Measurements from ENCODE around the gene CISD3.

GRCh38 chr17:38733982-38734973 is 4.1 kb downstream of the CISD3 start:
- TF ChIP-seq, protein P1, sequence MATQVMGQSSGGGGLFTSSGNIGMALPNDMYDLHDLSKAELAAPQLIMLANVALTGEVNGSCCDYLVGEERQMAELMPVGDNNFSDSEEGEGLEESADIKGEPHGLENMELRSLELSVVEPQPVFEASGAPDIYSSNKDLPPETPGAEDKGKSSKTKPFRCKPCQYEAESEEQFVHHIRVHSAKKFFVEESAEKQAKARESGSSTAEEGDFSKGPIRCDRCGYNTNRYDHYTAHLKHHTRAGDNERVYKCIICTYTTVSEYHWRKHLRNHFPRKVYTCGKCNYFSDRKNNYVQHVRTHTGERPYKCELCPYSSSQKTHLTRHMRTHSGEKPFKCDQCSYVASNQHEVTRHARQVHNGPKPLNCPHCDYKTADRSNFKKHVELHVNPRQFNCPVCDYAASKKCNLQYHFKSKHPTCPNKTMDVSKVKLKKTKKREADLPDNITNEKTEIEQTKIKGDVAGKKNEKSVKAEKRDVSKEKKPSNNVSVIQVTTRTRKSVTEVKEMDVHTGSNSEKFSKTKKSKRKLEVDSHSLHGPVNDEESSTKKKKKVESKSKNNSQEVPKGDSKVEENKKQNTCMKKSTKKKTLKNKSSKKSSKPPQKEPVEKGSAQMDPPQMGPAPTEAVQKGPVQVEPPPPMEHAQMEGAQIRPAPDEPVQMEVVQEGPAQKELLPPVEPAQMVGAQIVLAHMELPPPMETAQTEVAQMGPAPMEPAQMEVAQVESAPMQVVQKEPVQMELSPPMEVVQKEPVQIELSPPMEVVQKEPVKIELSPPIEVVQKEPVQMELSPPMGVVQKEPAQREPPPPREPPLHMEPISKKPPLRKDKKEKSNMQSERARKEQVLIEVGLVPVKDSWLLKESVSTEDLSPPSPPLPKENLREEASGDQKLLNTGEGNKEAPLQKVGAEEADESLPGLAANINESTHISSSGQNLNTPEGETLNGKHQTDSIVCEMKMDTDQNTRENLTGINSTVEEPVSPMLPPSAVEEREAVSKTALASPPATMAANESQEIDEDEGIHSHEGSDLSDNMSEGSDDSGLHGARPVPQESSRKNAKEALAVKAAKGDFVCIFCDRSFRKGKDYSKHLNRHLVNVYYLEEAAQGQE (IDR thresholded peaks at IDR 0.05; ENCODE audit: insufficient read depth in 1 of 2, low read depth in 2 of 2, low read length in 2 of 2) = no peak
- TF ChIP-seq SIN3A (IDR thresholded peaks at IDR 0.05; ENCODE audit: borderline replicate concordance, insufficient read depth, low read length) (no peak), TAF1 (IDR thresholded peaks at IDR 0.05; ENCODE audit: borderline replicate concordance, insufficient read depth, low read length) (no peak), POLR2AphosphoS5 (IDR thresholded peaks at IDR 0.05; ENCODE audit: low read depth, low read length) (peak; percentile 50; the same call in 1 of the 2 replicates)
